Neural progenitor cell (in vitro differentiated cells): Measurements from ENCODE around the gene TUT1.

Experiments
- EZH2 ChIP-seq: fragments of 200-600 bp; sonication (generic); IDR thresholded peaks from 2 replicates; pipeline ENCODE4 v1.6.1; 2017; ENCODE audit warnings: antibody characterized with exemption, mild to moderate bottlenecking, moderate library complexity
- EZH2phosphoT487 ChIP-seq: fragments of 200-600 bp; sonication (generic); IDR thresholded peaks from 2 replicates; pipeline ENCODE4 v1.6.1; 2017; ENCODE audit warnings: antibody characterized with exemption
- TF ChIP-seq, protein P1 (sequence below): fragments of 200-600 bp; sonication (generic); IDR thresholded peaks from 2 replicates; pipeline ENCODE4 v1.5.1; 2017; ENCODE audit warnings: antibody characterized with exemption, mild to moderate bottlenecking

DNA sequence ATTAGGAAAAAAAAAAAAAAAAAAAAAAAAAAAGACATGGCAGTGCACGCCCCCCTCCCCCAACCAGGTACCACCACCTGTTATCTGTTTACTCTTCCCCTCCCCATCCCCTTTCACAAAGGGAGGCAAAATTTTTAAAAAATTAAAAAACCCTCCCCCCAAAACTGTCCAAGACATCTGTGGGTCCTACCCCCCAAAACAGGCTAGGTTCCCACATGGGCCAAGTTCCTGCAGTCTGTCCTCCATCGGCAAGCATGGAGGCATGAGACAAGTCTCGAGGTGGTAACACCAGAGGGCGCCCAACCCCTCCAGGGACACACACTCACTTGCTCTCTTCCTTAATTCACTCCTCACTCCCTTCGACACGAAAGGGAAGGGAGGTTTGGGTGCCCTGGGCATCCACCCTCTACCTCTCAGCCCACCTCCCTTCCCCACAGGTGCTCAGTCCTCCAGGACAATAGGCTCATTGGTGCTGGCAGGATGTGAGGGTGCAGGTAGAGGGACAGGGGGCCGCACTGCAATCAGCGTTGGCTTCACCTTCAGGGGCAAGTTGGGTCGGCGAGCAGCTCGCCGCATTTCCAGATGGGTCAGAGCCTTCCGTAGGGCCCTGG, 2.2 kb upstream of the TUT1 start:
- TF ChIP-seq, protein P1, sequence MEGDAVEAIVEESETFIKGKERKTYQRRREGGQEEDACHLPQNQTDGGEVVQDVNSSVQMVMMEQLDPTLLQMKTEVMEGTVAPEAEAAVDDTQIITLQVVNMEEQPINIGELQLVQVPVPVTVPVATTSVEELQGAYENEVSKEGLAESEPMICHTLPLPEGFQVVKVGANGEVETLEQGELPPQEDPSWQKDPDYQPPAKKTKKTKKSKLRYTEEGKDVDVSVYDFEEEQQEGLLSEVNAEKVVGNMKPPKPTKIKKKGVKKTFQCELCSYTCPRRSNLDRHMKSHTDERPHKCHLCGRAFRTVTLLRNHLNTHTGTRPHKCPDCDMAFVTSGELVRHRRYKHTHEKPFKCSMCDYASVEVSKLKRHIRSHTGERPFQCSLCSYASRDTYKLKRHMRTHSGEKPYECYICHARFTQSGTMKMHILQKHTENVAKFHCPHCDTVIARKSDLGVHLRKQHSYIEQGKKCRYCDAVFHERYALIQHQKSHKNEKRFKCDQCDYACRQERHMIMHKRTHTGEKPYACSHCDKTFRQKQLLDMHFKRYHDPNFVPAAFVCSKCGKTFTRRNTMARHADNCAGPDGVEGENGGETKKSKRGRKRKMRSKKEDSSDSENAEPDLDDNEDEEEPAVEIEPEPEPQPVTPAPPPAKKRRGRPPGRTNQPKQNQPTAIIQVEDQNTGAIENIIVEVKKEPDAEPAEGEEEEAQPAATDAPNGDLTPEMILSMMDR = peak; percentile 71
- TF ChIP-seq EZH2phosphoT487 = no peak
- no peak for TF ChIP-seq EZH2
